ENCODE measurements around the gene PDE6G.

Gene PDE6G

GRCh38 chr17:81662002-81662401, 5.7 kb upstream of the PDE6G start:
- TF ChIP-seq CTCF (IDR thresholded peaks at IDR 0.05; ENCODE audit: poor library complexity, severe bottlenecking), result no peak
- H3K4me3 ChIP-seq (ENCODE audit: severe bottlenecking), result no peak overlapping the region
- peaks cover 8% of the 10 kb centered on the region for H3K4me1 ChIP-seq (ENCODE audit: insufficient read depth, poor library complexity, severe bottlenecking)
- DNase-seq (ENCODE audit: low spot score) (no peak), ATAC-seq (ENCODE audit: low read depth) (no peak)
- peaks cover 9% of the 10 kb centered on the region; the same call in 1 of the 2 replicates for H3K36me3 ChIP-seq (ENCODE audit: low read depth)
- no peak overlapping the region for H3K27ac ChIP-seq (ENCODE audit: poor library complexity, severe bottlenecking)
- H3K27me3 ChIP-seq (ENCODE audit: insufficient read depth, poor library complexity, severe bottlenecking), result no peaks in the 10 kb centered on the region
- no peaks in the 10 kb centered on the region for H3K9me3 ChIP-seq (ENCODE audit: severe bottlenecking)

GRCh38 chr17:81660441-81660840, 4.1 kb upstream of the PDE6G start:
- DNase-seq (ENCODE audit: low spot score) (no peak), ATAC-seq (ENCODE audit: low read depth) (no peak)
- Histone ChIP-seq H3K36me3 (ENCODE audit: low read depth) (peaks cover 9% of the 10 kb centered on the region; the same call in 1 of the 2 replicates), H3K27me3 (ENCODE audit: insufficient read depth, poor library complexity, severe bottlenecking) (no peaks in the 10 kb centered on the region), H3K4me3 (ENCODE audit: severe bottlenecking) (no peak overlapping the region), H3K27ac (ENCODE audit: poor library complexity, severe bottlenecking) (no peak overlapping the region), H3K9me3 (ENCODE audit: severe bottlenecking) (no peaks in the 10 kb centered on the region), H3K4me1 (ENCODE audit: insufficient read depth, poor library complexity, severe bottlenecking) (peaks cover 8% of the 10 kb centered on the region)
- TF ChIP-seq CTCF (IDR thresholded peaks at IDR 0.05; ENCODE audit: poor library complexity, severe bottlenecking), result no peak

GRCh38 chr17:81659038-81659437, 2.7 kb upstream of the PDE6G start:
- Histone ChIP-seq H3K4me1 (ENCODE audit: insufficient read depth, poor library complexity, severe bottlenecking) (peaks cover 8% of the 10 kb centered on the region), H3K9me3 (ENCODE audit: severe bottlenecking) (no peaks in the 10 kb centered on the region), H3K27ac (ENCODE audit: poor library complexity, severe bottlenecking) (no peak overlapping the region), H3K4me3 (ENCODE audit: severe bottlenecking) (no peak overlapping the region), H3K27me3 (ENCODE audit: insufficient read depth, poor library complexity, severe bottlenecking) (no peaks in the 10 kb centered on the region), H3K36me3 (ENCODE audit: low read depth) (no peaks in the 10 kb centered on the region)
- TF ChIP-seq CTCF (IDR thresholded peaks at IDR 0.05; ENCODE audit: poor library complexity, severe bottlenecking), result no peak
- ATAC-seq (ENCODE audit: low read depth) (no peak), DNase-seq (ENCODE audit: low spot score) (no peak)

GRCh38 chr17:81656835-81657234, 493 bp upstream of the PDE6G start:
- DNase-seq (ENCODE audit: low spot score), result no peak
- H3K4me1 ChIP-seq (ENCODE audit: insufficient read depth, poor library complexity, severe bottlenecking), result peaks cover 8% of the 10 kb centered on the region

More at GRCh38 chr17:81656835-81657234, 493 bp upstream of the PDE6G start:
- no peaks in the 10 kb centered on the region for H3K9me3 ChIP-seq (ENCODE audit: severe bottlenecking)
- no peak for ATAC-seq (ENCODE audit: low read depth)
- no peak overlapping the region for H3K4me3 ChIP-seq (ENCODE audit: severe bottlenecking)
- no peaks in the 10 kb centered on the region for H3K27me3 ChIP-seq (ENCODE audit: insufficient read depth, poor library complexity, severe bottlenecking)
- no peak overlapping the region for H3K27ac ChIP-seq (ENCODE audit: poor library complexity, severe bottlenecking)
- no peaks in the 10 kb centered on the region for H3K36me3 ChIP-seq (ENCODE audit: low read depth)
- no peak for TF ChIP-seq CTCF (IDR thresholded peaks at IDR 0.05; ENCODE audit: poor library complexity, severe bottlenecking)
